HG03135 (cell line): ENCODE data around the gene BCL2L11.

ENCODE experiments used
- ATAC-seq: cut with Tn5 transposase; IDR thresholded peaks from one replicate; pipeline ENCODE4 v1.9.1; 2021; ENCODE audit warnings: mild to moderate bottlenecking, moderate library complexity; ENCODE audit not compliant: unreplicated experiment

BCL2L11 gene

GRCh38 chr2:111189106-111189505, 68.4 kb downstream of the BCL2L11 start:
- ATAC-seq = no peak

GRCh38 chr2:111190816-111191540, 70.3 kb downstream of the BCL2L11 start:
- no peak for ATAC-seq

GRCh38 chr2:111191877-111192276, 71.2 kb downstream of the BCL2L11 start:
- no peak for ATAC-seq

- no peak for ATAC-seq
These were observed 72.2 kb downstream of the BCL2L11 start for GRCh38 chr2:111192776-111193368.

- no peak for ATAC-seq
These were observed 74.3 kb downstream of the BCL2L11 start for GRCh38 chr2:111194835-111195621.

GRCh38 chr2:111196435-111196834, 75.7 kb downstream of the BCL2L11 start:
- ATAC-seq = no peak

GRCh38 chr2:111198701-111199100, 78.0 kb downstream of the BCL2L11 start:
- ATAC-seq = no peak

GRCh38 chr2:111199840-111200239, 79.1 kb downstream of the BCL2L11 start:
- no peak for ATAC-seq

GRCh38 chr2:111200333-111200881, 79.7 kb downstream of the BCL2L11 start:
- no peak for ATAC-seq

GRCh38 chr2:111201214-111201613, 80.5 kb downstream of the BCL2L11 start:
- peak; percentile 69 for ATAC-seq

- no peak for ATAC-seq
These were observed 81.7 kb downstream of the BCL2L11 start for GRCh38 chr2:111202266-111203040.

GRCh38 chr2:111204706-111205105, 84.0 kb downstream of the BCL2L11 start:
- no peak for ATAC-seq

- ATAC-seq = no peak
These were observed 85.1 kb downstream of the BCL2L11 start for GRCh38 chr2:111205774-111206173.

- ATAC-seq = no peak
These were observed 87.1 kb downstream of the BCL2L11 start for GRCh38 chr2:111207851-111208250.

GRCh38 chr2:111208639-111209038, 87.9 kb downstream of the BCL2L11 start:
- ATAC-seq = no peak

- ATAC-seq = peak; percentile 84
These were observed 88.4 kb downstream of the BCL2L11 start for GRCh38 chr2:111209045-111209514.

- no peak for ATAC-seq
These were observed 89.3 kb downstream of the BCL2L11 start for GRCh38 chr2:111210036-111210435.

- ATAC-seq = no peak
These were observed 93.2 kb downstream of the BCL2L11 start for GRCh38 chr2:111213877-111214276.

- no peak for ATAC-seq
These were observed 96.3 kb downstream of the BCL2L11 start for GRCh38 chr2:111216811-111217652.
